ENCODE measurements around the gene IGSF6. TPM values are rescaled to one million over a fixed set of nuclear protein-coding genes. Genes with fewer than 3 reads are reported as not detected.
A peak's percentile ranks its signal among the peaks of the same experiment; 100 is the strongest.

The IGSF6 gene
- total RNA-seq, 1 experiment from 2014 or later = 0.23 TPM

GRCh38 chr16:21646721-21647561 lies 5.5 kb downstream of the IGSF6 start:
- POLR2A ChIA-PET = no interaction called here
- no peaks in the 10 kb centered on the region for H3K9me3 ChIP-seq (ENCODE audit: control insufficient read depth, insufficient read depth, low read depth, low read length)
- BruUV-seq (replicated peaks) = no TSS peak
- no peaks in the 10 kb centered on the region for H3K27me3 ChIP-seq (ENCODE audit: control insufficient read depth, insufficient read depth, low read length)
- in situ Hi-C loops (cut with HindIII; ENCODE audit: low pct_unique_long_range_greater_than_20kb, low sequenced_read_pairs) = no loop called here
- H3K4me1 ChIP-seq (ENCODE audit: control insufficient read depth, insufficient read depth, low read length) = 0 out of 2 replicates have a peak, but pooled peaks cover 2% of the 10 kb centered on the region
- no peak for ATAC-seq
- DNase-seq (ENCODE audit: low read depth, low spot score) = no peak
- CTCF ChIA-PET = no interaction called here
- no peak overlapping the region for H3K4me3 ChIP-seq (ENCODE audit: low read depth in 2 of 2, low read length in 2 of 2)
- H3K27ac ChIP-seq (ENCODE audit: low read length) = no peak overlapping the region
- H3K36me3 ChIP-seq (ENCODE audit: control insufficient read depth, insufficient read depth, low read length) = no peaks in the 10 kb centered on the region
- intact Hi-C loops (cut with micrococcal nuclease; ENCODE audit: unreplicated experiment) = no loop called here
- TF ChIP-seq TCF7L2 (IDR thresholded peaks at IDR 0.05; ENCODE audit: low read depth, low read length) = no peak
- TF ChIP-seq, protein P1, sequence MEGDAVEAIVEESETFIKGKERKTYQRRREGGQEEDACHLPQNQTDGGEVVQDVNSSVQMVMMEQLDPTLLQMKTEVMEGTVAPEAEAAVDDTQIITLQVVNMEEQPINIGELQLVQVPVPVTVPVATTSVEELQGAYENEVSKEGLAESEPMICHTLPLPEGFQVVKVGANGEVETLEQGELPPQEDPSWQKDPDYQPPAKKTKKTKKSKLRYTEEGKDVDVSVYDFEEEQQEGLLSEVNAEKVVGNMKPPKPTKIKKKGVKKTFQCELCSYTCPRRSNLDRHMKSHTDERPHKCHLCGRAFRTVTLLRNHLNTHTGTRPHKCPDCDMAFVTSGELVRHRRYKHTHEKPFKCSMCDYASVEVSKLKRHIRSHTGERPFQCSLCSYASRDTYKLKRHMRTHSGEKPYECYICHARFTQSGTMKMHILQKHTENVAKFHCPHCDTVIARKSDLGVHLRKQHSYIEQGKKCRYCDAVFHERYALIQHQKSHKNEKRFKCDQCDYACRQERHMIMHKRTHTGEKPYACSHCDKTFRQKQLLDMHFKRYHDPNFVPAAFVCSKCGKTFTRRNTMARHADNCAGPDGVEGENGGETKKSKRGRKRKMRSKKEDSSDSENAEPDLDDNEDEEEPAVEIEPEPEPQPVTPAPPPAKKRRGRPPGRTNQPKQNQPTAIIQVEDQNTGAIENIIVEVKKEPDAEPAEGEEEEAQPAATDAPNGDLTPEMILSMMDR (IDR thresholded peaks at IDR 0.05) = no peak
- TF ChIP-seq POLR2AphosphoS5 (IDR thresholded peaks at IDR 0.05; ENCODE audit: low read depth, low read length) = no peak
- no peak for TF ChIP-seq SIN3A (IDR thresholded peaks at IDR 0.05; ENCODE audit: borderline replicate concordance, insufficient read depth, low read depth, low read length)
- TF ChIP-seq REST (IDR thresholded peaks at IDR 0.05; ENCODE audit: insufficient read depth in 1 of 2, low read depth in 2 of 2, low read length in 1 of 2) = no peak

DNA sequence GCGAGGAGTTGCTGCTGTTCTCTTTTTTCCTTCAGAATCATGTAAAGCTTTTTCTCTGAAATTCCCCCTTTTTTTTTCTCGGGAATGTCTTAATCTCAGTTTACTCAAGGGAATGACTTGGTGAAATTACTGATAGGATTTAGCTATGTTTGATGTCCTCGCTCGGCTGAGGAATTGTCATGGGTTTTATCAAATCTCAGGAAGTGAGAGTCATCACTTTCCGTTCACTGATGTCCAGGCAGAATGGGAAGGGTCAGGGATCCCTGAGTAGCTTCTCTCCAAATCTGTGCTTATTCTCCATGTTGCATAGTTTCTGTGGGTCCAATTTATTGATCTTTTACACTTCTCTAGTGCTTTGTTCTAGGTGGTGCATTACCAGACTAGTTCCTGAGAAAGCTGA lies 6.3 kb downstream of the IGSF6 start:
- CTCF ChIA-PET = no interaction called here
- ATAC-seq = no peak
- Histone ChIP-seq H3K9me3 (ENCODE audit: control insufficient read depth, insufficient read depth, low read depth, low read length) (no peaks in the 10 kb centered on the region), H3K4me1 (ENCODE audit: control insufficient read depth, insufficient read depth, low read length) (0 out of 2 replicates have a peak, but pooled peaks cover 2% of the 10 kb centered on the region), H3K27ac (ENCODE audit: low read length) (0 out of 2 replicates have a peak overlapping the region, but pooled peaks have one; percentile 31), H3K4me3 (ENCODE audit: low read depth in 2 of 2, low read length in 2 of 2) (no peak overlapping the region), H3K27me3 (ENCODE audit: control insufficient read depth, insufficient read depth, low read length) (no peaks in the 10 kb centered on the region), H3K36me3 (ENCODE audit: control insufficient read depth, insufficient read depth, low read length) (no peaks in the 10 kb centered on the region)
- in situ Hi-C loops (cut with HindIII; ENCODE audit: low pct_unique_long_range_greater_than_20kb, low sequenced_read_pairs) (no loop called here), intact Hi-C loops (cut with micrococcal nuclease; ENCODE audit: unreplicated experiment) (no loop called here)
- TF ChIP-seq REST (IDR thresholded peaks at IDR 0.05; ENCODE audit: insufficient read depth in 1 of 2, low read depth in 2 of 2, low read length in 1 of 2) = no peak
- no peak for TF ChIP-seq SIN3A (IDR thresholded peaks at IDR 0.05; ENCODE audit: borderline replicate concordance, insufficient read depth, low read depth, low read length)
- TF ChIP-seq TCF7L2 (IDR thresholded peaks at IDR 0.05; ENCODE audit: low read depth, low read length) = no peak
- TF ChIP-seq, protein P1 (IDR thresholded peaks at IDR 0.05) = no peak
- TF ChIP-seq POLR2AphosphoS5 (IDR thresholded peaks at IDR 0.05; ENCODE audit: low read depth, low read length) = no peak
- no peak for DNase-seq (ENCODE audit: low read depth, low spot score)
- no TSS peak for BruUV-seq (replicated peaks)
- POLR2A ChIA-PET = no interaction called here

Data from Panc1 (cell line).